NCI-H748 treated with DMSO at 0.1 percent for 48 hours (cell line): Measurements from ENCODE around the gene B9D1.
A peak's percentile ranks its signal among the peaks of the same experiment; 100 is the strongest.

ENCODE experiments used
- DNase-seq: peaks from one replicate; lab custom pipeline; 2025; lab: John Stamatoyannopoulos, UW

The B9D1 gene

GRCh38 chr17:19376811-19377210 is 14.3 kb upstream of the B9D1 start:
- DNase-seq, result peak; percentile 66

GRCh38 chr17:19375732-19376131 is 13.2 kb upstream of the B9D1 start:
- no peak for DNase-seq

- DNase-seq, result no peak
These were observed 11.6 kb upstream of the B9D1 start for GRCh38 chr17:19374136-19374535.

- DNase-seq, result no peak
These were observed 10.5 kb upstream of the B9D1 start for GRCh38 chr17:19372866-19373504.

- DNase-seq, result no peak
These were observed 9.9 kb upstream of the B9D1 start for GRCh38 chr17:19372439-19372838.

GRCh38 chr17:19372011-19372370 is 9.5 kb upstream of the B9D1 start:
- DNase-seq, result no peak

- no peak for DNase-seq
These were observed 8.9 kb upstream of the B9D1 start for GRCh38 chr17:19371259-19372010.

GRCh38 chr17:19370493-19370960 is 8.0 kb upstream of the B9D1 start:
- no peak for DNase-seq

GRCh38 chr17:19369846-19370492 is 7.4 kb upstream of the B9D1 start:
- DNase-seq, result no peak

GRCh38 chr17:19369107-19369778 is 6.7 kb upstream of the B9D1 start:
- DNase-seq, result no peak

GRCh38 chr17:19368229-19368628 is 5.7 kb upstream of the B9D1 start:
- DNase-seq, result no peak

GRCh38 chr17:19366637-19366972 is 4.1 kb upstream of the B9D1 start:
- no peak for DNase-seq

- no peak for DNase-seq
These were observed 3.5 kb upstream of the B9D1 start for GRCh38 chr17:19365833-19366636.

GRCh38 chr17:19365499-19365817 is 2.9 kb upstream of the B9D1 start:
- no peak for DNase-seq

GRCh38 chr17:19364699-19365498 is 2.4 kb upstream of the B9D1 start:
- DNase-seq, result no peak

- DNase-seq, result no peak
These were observed 1.0 kb upstream of the B9D1 start for GRCh38 chr17:19363460-19364035.

- DNase-seq, result no peak
These were observed 553 bp upstream of the B9D1 start for GRCh38 chr17:19363114-19363438.

GRCh38 chr17:19361944-19362276 is 613 bp downstream of the B9D1 start:
- no peak for DNase-seq

- no peak for DNase-seq
These were observed 1.2 kb downstream of the B9D1 start for GRCh38 chr17:19361326-19361725.

GRCh38 chr17:19360772-19361171 is 1.8 kb downstream of the B9D1 start:
- no peak for DNase-seq

GRCh38 chr17:19359856-19360255 is 2.7 kb downstream of the B9D1 start:
- no peak for DNase-seq
